NCI-H2227 (cell line): ENCODE measurements around the gene VPS52.

Source experiments
- DNase-seq: peaks from one replicate; lab custom pipeline; 2025; ENCODE audit not compliant: unreplicated experiment; lab: John Stamatoyannopoulos, UW

The VPS52 gene, protein sequence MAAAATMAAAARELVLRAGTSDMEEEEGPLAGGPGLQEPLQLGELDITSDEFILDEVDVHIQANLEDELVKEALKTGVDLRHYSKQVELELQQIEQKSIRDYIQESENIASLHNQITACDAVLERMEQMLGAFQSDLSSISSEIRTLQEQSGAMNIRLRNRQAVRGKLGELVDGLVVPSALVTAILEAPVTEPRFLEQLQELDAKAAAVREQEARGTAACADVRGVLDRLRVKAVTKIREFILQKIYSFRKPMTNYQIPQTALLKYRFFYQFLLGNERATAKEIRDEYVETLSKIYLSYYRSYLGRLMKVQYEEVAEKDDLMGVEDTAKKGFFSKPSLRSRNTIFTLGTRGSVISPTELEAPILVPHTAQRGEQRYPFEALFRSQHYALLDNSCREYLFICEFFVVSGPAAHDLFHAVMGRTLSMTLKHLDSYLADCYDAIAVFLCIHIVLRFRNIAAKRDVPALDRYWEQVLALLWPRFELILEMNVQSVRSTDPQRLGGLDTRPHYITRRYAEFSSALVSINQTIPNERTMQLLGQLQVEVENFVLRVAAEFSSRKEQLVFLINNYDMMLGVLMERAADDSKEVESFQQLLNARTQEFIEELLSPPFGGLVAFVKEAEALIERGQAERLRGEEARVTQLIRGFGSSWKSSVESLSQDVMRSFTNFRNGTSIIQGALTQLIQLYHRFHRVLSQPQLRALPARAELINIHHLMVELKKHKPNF

DNA sequence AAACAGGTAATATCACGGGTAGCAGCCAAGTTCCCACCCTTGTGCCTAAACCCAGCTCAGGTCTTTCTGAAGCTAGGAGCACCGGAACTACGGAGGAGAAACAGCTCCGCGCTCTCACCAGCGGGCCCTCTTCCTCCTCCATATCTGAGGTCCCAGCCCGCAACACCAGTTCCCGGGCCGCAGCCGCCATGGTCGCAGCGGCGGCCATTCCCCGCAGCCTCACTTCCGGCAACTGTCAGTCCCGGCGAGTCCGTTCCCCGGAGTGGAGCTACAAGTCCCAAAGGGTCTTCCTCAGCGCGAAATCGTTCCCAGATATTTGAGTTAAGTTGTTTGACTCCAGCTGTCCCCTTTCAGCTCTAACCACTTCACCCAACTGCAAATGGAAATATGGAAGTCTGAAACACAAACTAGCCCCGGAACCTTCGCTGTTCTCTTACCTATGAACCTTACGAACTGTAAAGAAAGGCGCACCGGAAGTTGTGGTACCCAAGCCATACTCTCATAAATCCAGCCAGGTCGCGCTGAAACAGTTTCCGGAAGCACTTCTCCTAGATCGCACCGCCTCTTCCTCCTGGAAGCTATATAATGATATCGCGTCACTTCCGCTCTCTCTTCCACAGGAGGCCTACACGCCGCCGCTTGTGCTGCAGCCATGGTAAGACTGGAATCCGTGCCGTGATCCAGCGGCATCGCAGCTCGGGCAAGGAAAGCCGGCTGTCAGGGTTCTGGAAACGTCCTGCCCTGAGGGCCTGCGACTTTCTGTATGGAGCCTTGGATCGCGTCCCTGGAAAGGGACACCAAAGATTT is at the start of gene VPS52, which contains the start of gene RPS18:
VPS52 (minus strand) TSS at position 409 of the 807 bp plus-strand sequence; CDS start at position 208, 201 bp downstream.
RPS18 (plus strand) TSS at position 608 of the 807 bp plus-strand sequence; CDS start at position 653, 45 bp downstream.
- peak; percentile 98 for DNase-seq

DNA sequence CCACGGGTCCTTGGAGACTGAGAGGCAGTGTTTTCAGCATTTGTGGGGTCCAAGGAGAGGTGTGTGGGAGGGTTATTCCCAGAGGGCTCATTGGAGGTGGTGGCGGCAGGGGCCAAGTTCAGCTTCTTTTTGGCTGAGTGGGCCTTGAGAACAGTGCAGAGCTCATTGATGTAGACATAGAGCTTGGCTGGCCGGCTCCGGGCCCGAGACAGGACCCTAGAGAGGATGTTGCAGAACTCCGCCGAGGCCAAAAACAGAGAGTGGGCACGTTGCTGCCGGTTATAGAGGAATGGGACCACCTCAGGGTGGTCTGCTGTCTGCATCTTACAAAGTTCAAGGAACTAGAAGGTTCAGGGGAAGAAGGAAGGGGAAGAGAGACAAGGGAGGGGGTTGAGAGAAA is 49.6 kb upstream of the VPS52 start:
- DNase-seq = no peak

DNA sequence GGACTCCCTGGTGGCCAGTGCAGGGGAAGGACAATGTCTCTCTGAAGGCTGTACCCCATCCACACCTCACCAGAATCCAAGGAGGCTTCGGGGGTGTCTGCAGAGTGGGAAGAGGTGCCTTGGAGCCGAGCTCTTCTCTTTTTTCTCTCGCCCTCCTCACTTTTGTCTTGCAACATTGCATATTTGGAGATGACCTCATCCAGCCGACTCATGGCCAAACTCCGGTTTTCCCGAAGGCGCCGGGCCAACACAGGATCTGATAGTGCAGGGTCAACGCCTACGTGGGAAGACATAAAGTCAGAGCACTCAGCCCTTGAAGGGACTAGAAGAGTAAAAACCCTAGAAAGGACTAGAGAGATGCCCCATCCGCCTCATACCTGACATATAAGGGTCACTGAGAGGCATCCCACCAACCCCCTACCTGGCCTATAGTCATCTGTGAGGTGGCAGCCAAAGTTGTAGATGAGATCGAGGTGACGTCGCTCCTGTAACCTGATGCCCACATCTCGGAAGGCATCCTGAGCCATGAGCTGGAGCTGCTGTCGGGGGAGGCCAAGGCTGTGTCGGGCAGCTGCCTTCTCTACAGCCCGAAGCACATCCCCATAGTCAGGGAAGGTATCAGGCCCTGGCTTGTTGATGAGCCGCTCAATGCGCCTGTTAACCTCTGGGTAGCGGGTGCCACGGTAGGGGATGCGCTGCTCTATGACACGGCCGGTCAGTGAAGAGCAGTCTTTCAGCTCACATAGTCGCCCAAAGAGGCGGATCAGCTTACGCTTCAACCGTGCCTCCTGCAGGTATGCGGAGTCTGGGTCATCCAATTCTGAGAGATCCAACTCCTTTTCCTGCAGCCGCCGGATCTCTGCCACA is 48.9 kb upstream of the VPS52 start:
- DNase-seq = no peak

DNA sequence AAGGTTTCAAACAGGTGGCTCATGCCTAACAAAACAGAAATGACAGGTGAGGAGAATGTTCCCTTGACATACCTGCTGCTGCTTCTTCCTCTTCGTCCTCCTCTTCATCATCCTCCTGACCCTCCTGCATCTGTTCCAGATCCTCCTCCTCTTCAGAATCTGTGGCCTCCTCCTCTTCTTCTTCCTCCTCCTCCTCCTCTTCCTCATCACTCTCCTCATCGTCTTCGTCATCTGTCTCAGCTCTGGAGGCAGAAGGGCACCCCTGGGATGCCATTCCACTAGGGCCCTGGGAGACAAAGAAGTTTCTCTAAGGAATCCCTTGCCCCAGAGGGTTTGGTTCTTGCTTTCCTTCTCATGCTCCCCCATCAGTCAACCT is 48.3 kb upstream of the VPS52 start:
- DNase-seq = no peak

DNA sequence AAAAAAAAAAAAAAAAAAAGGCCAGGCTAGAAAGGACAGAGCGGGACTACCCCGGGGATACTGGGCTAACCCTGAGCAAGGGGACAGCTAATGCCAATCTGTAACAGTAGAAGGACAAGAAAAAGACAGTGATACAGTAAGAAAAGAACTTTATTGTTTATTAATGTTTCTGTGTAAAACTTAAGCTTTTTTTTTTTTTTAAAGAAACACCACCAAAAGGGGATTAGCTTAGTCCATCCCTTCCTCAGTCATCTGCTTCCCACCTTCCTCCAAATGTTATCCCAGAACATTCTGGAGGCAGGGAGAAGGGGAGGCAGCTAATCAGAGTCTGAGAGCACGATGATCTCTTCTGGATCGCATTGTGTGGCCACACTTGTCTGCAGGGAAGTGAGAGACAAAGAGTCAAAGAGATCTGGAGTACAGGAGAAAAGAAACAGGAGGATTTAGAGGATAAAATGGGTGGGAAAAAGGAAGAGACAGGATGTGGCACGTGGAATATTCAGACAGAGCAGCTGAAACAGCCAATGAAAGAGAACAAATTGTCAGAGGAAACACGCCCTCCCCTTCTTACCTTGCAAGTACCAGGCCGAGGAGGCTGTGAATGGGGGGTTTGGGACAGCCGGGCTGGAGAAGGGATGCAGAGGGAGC is 46.9 kb upstream of the VPS52 start:
- DNase-seq = no peak

DNA sequence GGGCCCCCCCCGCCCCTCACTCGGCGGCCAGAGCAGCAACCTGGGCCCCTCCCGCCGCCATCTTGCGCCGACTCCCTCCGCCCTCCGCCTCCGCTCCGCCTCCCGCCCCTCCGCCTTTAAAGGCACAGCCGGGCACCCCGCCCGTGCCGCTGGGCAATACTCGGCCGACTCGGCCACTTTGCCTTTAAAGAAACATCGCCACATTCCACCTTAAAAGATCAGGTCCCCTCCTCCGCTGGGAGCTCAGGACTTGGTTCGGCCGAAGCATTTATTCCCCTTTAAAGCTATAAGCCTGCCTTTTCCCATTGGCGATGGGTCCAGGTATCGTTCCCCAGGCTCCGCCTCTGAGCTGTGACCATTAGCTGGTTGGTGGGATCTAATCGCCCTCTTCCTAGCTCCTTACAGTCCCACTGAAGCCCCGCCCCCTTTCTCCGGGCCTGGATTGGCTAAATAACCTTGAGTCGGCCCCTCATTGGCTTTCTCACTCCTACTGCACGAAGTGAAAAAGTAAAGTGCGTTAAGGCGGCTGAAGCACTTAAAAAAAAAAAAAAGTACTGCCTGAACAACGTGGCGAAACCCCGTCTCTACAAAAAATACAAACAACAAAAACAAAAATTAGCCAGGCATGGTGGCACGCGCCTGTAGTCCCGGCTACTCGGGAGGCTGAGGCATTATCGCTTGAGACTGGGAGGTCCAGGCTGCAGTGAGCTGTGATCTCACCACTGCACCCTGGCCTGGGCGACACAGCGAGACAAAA is 46.2 kb upstream of the VPS52 start, which contains the start of gene ZBTB22:
ZBTB22 (minus strand) TSS at position 76 of the 757 bp plus-strand sequence. CDS start 828 bp downstream, outside the sequence.
- peak; percentile 99 for DNase-seq

DNA sequence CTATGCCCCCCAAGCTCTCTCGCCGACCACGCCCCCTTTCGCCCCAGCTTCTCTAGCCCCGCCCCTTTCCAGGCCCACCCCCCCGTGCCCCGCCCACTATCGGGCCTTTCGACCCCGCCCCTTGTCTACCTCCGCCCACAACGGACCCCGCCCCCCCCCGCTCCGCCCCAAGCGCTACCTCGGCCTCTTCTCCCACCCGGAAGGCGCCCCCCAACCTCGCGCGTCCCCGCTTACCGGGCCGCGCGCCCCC is 45.7 kb upstream of the VPS52 start:
- no peak for DNase-seq

DNA sequence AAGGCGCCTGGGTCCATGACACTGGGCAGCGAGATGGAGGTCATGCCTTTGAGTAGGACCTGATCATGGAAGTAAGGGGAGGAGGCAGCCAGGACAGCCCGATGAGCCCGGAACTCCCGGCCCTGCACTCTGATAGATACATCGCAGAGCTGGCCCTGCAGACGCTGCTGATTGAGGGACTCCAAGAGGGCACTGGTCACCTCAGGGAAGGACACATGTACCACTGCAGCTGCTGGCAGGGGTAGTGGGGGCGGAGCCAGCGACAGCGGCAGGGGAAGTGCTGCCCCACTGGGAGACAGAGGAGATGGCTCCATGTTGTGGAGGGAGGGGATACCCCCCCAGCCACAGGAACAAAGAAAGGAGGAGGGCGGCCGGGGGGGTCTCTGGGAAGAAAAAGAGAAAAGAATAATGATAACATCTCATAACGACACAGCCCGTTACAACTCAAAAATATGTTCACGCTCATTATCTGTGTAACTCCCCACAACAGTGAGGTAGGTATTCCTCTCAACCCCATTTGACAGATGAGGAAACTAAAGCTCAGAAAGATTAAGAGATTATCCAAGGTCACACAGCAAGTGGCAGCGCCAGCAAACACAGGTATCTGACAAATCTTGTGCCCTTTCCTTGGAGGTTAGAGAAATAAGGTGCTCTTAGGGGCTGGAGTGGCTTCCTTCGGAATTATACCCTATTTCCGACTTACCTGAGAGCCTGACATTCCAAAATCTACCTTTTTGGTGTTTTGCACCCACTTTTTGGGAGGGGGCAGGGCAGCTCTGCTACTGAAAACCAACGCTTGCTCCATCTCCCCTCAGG is 45.1 kb upstream of the VPS52 start:
- no peak for DNase-seq

DNA sequence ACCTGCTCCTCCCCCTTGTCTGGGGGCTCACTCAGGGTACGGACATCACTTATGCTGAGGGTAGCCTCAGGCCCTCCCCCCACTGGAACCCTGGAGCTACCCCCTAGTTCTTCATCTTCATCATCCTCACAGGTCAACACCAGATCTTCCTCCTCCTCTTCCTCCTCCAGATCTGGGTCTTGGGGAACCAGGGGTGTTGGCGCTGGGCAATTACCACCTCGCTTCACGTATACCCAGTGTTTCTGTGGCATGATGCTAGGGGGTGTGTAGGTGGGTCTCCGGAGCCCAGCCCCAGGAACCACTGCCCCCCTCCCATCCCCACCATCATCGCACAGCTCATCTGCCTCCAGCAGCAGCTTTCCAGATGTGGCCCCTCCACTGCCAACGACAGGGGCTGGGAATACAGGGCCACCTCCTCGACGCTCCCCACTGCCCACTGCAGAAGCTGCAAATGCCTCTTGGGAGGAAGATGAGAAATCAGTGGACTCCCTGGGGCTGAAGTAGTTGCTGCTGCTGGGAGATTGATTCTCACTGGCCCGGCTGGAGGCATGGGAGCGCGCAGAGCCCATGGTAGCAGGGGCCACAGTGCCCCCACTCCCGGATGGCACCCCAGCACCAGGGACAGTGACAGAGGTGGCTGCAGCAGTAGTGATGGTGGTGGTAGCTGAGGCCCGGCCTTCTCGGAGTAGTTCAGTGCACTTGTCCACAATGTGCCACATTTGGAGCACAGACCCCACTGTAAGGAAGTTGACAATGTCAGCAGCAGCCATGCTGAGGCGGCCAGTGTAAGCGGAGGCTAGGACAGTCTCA is 44.3 kb upstream of the VPS52 start:
- DNase-seq = no peak

DNA sequence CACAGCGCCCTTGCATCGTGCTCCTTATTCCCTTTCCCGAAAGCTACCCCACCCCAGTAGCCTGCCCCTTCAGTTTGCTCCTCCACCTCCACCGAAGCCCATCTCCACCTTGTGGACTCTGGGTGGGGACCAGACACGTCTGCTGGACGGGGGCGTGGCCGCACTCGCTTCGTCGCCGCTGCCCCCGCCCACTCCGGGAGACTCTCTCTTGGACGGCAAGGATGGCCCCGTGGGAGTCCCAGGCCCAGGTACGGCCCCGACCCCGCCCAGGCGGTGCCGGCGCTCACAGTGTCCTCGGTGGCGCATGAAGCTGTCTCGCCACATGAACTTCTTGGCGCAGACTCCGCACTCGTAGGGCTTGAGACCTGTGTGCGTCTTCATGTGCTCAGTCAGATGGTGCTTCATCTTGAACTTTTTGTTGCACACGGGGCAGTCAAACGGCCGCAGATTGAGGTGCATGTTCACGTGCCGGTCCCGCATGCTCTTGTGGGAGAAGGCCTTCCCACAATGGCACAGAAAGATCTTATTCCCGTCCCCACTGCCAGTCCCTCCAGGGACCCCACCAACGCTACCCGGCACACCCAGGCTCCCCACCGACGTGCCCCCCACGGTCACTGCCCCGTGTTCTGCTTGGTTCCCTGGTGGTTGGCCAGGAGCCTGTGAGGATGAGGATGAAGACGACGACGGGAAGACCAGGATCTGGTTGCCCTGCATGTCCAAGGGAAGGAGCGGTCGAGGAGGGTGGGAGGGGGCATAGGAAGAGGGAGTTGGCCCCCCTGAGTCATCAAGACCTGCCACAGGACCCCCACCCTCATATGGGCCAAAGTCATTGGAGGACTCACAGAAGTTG is 43.5 kb upstream of the VPS52 start:
- DNase-seq = peak; percentile 73

DNA sequence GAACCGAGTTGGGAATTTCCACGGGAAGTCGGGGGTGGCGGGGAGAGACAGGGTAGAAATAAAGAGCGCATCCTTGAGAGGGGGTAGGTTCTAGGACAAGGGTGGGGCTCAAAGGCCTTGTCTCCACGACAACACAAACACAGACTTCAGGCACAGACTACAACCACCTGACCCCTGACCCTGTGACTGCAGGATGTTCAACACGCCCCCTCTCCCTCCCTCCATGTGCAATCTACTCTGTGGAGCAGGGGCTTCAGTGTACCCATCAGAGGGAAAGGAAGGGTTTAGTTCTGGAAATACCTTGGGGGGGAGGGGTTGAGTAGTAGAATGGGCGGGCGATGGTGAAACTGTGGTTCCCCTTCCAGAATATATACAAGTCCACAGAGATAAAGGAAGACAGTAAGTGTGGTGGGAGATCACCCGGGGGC is 42.9 kb upstream of the VPS52 start:
- DNase-seq = peak; percentile 83

DNA sequence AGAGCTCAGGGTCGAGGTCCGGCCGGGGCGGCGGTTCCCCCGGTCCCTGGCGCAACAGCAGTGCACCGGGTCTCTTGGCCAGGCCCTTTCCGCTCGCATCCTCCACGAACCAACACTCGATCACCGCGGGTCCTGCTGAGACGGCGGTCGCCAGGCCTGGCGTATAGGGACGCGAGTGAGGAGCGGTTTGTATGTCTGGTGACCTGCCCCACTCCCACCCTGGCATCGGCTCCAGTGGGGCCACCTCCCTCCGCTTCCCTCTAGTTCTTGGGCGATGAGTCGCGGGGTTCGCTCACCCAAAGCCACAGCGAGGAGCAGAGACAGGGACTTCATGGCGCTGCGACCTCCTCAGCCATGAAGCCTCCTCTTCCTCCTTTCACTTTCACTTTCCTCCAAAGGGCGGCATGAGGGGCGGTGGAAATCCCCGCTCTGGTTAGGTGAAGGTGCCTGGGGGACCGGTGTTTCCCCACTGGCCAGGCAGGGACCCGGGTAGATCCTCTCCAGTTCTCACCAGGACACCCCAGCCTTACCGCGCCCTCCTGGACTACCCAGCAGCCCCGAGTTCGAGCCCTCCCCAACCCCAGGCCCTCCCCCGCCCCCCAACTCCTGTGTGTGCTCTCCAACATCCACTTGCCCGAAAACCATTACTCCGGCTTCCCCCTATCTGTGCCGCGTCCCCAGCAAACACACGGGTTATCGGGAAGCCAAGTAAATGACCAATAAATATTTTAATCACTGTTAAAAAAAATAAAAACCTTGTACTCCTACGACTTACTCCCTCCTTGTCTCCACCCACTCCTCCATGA is 42.2 kb upstream of the VPS52 start, which contains the start of gene TAPBP:
TAPBP (minus strand) TSS at position 370 of the 806 bp plus-strand sequence; CDS start at position 333, 37 bp downstream.
- DNase-seq = no peak

DNA sequence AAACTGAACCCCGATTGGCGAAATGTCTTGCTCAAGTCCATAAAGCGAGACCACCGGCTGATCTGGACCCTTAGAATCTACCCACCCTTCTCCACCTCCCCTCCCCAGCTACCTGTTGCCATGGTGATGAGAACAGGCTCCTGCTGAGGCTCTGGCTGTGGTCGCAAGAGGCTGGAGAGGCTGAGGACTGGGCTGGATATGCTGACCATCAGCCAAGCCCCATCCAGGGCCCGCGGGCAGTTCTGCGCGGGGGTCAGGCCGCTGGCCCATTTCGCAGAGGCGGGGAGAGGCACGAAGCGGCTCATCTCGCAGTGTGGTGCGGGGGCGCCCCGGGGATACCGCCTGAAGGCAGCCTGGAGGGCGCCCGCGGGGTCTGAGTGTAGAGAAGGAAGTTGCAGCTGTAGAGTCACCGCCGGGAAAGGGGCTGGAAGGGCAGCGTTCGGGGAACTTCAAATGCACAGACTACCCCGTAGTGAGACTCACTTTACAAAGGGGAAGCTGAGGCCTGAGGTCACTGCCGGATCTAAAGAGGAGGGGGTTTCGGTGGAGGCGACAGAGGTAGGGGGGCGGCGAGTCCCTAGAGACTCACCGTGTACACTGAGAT is 41.5 kb upstream of the VPS52 start:
- peak; percentile 84 for DNase-seq

DNA sequence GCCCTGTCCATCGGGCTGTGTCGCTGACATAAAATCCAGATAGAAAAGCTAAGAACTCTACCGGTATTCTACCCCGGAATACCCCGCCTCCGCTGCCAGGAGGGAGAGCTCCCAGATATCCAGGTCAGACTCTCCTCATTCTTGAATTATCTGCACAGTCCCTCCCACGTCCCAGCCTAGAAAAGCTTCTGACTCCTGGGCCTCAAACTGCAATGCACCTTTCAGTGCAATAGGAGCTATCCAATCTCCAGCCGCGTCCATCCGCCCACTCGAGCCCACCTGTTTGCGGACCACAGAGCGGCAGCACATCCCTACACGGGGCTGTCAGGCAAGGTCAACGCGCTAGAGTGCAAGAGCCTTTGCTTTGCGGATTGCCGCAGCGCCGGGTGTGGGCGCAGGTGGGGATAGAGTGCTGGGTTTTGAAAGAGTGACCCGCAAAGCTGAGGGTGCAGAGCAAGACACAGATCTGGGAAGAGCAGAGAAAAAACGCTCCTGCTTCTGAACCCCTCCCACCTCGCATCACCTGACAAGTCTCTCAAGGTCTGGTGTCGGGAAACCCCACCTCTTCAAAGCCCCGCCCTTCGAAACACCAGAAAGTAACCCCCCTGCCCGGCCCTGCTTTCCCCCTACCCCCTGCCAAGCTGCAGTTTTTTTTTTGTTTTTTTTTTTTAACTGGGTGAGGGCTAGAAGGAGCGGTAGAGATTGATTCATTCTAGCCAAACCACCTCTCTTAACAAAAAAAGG is 40.9 kb upstream of the VPS52 start:
- peak; percentile 90 for DNase-seq

DNA sequence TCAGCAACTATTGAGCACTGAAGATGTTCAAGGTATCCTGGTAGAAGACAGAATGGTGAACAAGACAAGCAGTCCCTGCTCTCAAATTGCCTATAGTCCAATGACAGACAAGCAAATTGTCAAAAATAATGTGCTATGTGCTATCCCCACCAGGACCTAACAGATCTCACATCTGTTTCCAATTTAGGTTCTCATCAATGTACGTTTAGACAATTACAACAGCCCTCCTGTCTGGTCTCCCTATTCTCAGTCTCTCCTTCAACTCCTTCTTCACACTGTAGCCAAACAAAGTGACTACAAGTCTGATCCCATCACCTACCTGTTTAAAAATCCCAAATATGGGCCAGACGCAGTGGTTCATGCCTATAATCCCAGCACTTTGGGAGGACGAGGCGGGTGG is 34.7 kb upstream of the VPS52 start:
- DNase-seq = no peak
